Stimulated activated CD4-positive, alpha-beta T cell treated with anti-CD3 and anti-CD28 coated beads, Interleukin-15, amount 100 ng/mL, for 1 hour (primary cell): ENCODE data around the gene FFAR1.
"Not testable (repeated sequence)": the region's sequence is repeated elsewhere in the genome, so short reads cannot be mapped to it uniquely, and the experiment has no call there.

Experiments used
- DNase-seq, 2 donors: peaks; one replicate each; pipeline ENCODE4 v3.0.0-alpha.2; 2020; ENCODE audit warnings: low read depth in 1 of 2, low spot score in 1 of 2

FFAR1 gene

GRCh38 chr19:35359395-35359794 is 11.7 kb downstream of the FFAR1 start:
- DNase-seq: not testable (repeated sequence)

DNA sequence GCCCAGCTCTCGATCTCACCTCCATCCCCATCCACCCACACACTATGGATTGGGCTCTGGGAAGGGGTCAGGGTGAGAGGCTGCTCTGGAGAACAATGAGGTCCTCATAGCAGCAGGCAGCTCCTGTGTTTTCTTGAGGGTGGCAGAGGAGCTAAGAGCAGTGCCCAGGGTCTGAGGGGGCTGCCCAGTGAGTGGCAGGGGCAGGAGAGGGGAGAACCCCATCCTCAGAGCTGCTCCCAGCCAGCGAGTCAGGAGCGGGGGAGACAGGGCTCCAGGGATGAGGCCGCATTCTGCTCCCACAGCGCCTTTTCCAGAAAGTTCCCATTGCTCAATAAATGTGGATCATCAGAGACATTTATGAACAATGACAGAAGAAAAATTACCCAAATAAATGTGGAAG is 12.4 kb downstream of the FFAR1 start:
- DNase-seq: not testable (repeated sequence)

DNA sequence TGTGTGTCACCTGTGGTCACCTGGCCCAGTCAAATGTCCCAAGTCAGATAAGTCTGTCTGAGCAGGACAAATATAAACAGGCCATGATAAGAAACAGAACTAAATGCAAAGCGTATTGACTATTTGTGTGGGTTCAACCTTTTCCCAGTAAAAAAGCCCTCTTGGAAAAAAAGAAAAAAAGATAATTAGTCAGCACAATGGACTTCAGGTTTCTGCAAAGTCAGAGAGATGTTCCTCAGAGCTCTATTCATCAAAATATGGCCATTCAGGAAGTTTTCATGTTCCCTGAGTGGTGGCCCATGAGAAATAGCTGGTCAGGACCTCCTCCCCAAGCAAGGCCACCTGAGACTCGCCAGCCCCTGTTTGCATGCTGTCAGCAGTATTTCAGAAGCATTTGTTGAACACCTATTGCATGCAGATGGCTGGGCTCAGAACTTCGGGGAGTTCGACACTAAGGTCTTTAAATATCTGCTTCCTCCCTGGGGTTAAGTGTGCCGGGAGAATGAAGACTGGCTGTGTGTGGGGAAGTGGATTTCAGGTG is 13.2 kb downstream of the FFAR1 start:
- DNase-seq: no peak

GRCh38 chr19:35362261-35363000 is 14.7 kb downstream of the FFAR1 start:
- DNase-seq: no peak

GRCh38 chr19:35363001-35363590 is 15.4 kb downstream of the FFAR1 start:
- no peak for DNase-seq

- no peak for DNase-seq
Measured at GRCh38 chr19:35363711-35364425, 16.2 kb downstream of the FFAR1 start.

- DNase-seq: no peak
Measured at GRCh38 chr19:35365303-35365702, 17.6 kb downstream of the FFAR1 start.

DNA sequence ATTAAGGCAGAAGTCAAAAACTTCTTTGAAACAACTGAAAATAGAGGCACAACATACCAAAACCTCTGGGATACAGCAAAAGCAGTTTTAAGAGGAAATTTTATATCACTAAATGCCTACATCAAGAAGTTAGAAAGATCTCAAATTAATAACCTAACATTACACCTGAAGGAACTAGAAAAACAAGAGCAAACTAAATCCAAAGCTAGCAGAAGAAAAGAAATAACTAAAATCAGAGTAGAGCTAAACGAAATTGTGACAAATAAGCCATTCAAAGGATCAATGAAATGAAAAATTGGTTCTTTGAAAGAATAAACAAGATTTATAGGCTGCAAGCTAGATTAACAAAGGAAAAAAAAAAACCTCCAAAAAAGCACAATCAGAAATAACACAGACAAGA is 20.7 kb downstream of the FFAR1 start:
- no peak for DNase-seq

DNA sequence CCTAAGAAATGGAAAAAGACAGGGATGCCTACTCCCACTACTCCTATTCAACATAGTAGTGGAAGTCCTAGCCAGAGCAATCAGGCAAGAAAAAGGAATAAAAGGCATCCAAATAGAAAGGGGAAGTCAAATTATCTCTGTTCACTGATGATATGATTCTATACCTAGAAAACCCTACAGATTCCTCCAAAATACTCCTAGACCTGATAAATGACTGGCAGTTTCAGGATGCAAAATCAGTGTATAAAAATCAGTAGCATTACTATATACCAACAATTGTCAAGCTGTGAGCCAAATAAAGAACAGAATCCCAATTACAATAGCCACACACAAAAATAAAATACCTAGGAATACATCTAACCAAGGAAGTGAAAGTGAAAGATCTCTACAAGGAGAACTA is 21.8 kb downstream of the FFAR1 start:
- DNase-seq: no peak

GRCh38 chr19:35370722-35371121 is 23.0 kb downstream of the FFAR1 start, which contains the start of gene GPR42:
Gene GPR42 (plus strand): TSS chr19:35371068. CDS start chr19:35371360, 292 bp downstream.
- DNase-seq: no peak

GRCh38 chr19:35373492-35373891 is 25.8 kb downstream of the FFAR1 start:
- DNase-seq: no peak

DNA sequence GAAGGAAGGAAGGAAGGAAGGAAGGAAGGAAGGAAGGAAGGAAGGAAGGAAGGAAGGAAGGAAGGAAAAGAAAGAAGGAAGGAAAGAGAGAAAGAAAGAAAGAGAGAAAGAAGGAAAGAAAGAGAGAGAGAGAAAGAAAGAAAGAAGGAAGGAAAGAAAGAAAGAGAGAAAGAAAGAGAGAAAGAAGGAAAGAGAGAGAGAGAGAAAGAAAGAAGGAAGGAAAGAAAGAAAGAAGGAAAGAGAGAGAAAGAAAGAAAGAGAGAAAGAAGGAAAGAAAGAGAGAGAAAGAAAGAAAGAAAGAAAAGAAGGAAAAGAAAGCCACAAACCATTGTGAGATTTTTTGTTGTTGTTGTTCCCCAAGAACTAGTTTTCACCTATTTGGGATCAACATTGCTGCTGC is 26.3 kb downstream of the FFAR1 start:
- not testable (repeated sequence) for DNase-seq

DNA sequence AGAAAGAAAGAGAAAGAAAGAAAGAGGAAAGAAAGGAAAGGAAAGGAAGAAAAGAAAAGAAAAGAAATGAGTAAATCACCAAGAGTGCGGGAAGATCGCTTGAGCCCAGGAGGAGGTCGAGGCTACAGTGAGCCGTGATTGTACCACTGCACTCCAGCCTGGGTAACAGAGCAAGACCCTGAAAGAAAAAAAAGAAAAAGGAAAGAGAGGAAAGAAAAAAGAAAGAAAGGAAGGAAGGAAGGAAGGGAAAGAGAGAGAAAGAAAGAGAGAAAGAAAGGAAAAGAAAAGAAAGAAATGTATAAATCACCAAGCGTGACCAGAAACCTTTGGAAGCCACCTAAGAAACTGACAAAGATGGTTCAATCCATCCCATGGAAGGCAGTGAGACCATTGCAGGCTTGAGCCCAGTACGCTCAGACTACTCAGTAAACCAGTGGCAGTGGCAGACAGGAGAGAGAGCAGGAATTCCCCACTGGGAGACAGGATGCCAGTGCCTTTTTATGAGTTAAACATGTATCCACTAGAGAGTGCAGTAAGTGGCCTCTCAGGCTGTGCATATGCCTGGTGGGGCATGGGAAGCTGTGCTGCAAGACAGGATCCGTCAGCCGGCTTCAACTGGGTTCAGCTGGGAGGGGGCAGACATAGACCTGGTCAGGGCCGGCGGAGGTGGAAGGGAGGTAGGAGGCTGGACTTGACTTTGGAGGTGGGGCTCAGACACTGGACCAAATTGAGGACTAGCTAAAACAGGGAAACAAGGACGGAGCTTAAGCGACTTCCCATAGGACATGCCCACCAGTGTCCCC is 28.0 kb downstream of the FFAR1 start:
- DNase-seq: no peak

GRCh38 chr19:35377656-35378055 is 30.0 kb downstream of the FFAR1 start:
- DNase-seq: no peak

GRCh38 chr19:35378356-35378755 is 30.7 kb downstream of the FFAR1 start:
- DNase-seq: no peak

GRCh38 chr19:35379545-35379944 is 31.8 kb downstream of the FFAR1 start:
- not testable (repeated sequence) for DNase-seq

- DNase-seq: no peak
Measured at GRCh38 chr19:35379992-35380391, 32.3 kb downstream of the FFAR1 start.

DNA sequence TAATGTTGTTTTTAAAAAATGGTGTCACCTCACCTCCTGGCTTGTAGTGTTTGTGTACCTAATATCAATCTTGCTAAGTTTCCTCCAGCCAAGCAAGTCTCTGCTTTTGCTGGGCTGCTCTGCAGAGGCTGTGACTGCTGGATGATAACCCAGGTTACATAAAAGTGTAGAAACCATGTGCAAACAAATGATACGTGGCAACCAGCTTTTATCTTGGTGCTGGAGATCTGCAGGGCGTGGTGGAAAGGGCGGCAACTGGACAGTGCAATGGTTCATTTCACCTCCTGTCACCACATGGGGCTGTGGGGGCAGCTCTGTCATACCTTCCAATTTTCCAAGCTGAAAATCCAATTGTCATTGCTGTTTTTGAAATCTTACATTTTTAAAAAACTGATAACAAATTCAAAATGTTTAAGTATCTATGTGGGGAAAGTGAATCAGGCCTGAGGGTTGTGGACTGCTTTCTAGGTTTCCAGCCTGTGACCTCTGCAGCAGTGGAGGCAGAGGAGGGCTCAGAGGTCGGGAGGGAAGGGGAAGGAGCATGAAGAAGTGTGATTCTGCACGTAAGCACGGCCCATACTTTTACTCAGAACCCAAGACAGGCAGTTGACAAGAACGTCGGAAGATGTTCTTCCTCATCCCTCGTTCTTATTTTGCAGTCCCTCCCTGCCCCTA is 32.9 kb downstream of the FFAR1 start:
- DNase-seq: no peak

GRCh38 chr19:35381318-35381717 is 33.6 kb downstream of the FFAR1 start:
- no peak for DNase-seq

GRCh38 chr19:35381926-35382325 is 34.2 kb downstream of the FFAR1 start:
- no peak for DNase-seq

GRCh38 chr19:35383536-35383935 is 35.8 kb downstream of the FFAR1 start:
- no peak for DNase-seq
